ENCODE measurements around the gene SERGEF.

DNA sequence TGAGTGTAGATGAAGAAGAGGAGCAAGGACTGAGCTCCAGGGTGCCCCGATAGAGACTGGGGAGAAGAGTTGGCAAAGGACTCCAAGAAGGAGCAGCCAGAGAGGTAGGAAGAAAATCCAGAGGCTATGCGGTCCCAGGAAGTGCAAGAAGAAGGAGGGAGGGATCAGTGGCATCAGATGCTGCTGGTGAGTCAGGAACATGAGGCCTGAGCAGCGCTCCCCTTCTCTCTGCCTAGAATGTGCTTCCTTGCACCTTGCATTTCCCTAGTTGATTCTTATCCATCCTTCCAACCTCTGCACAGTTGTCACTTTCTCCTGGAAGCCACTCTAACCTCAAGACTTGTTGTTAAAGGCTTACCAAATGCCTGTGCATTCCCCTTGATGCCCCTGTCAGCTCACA lies 257.0 kb downstream of the SERGEF start:
- TF ChIP-seq SUZ12 (IDR thresholded peaks at IDR 0.05; ENCODE audit: extremely low read depth, insufficient read depth, insufficient read length) (no peak), ZNF274 (IDR thresholded peaks at IDR 0.05; ENCODE audit: low read depth, low read length) (no peak)

All from NT2/D1 (cell line).